Large intestine (tissue), 3 donors: Measurements from ENCODE around the gene PRSS33. TPM values are rescaled to one million over a fixed set of nuclear protein-coding genes. Genes with fewer than 3 reads are reported as not detected.
A peak's percentile ranks its signal among the peaks of the same experiment; 100 is the strongest.

Experiments used
- DNase-seq, 2 donors: peaks; one replicate each; pipeline versions ENCODE4 v3.0.0 to v3.0.0-alpha.2; 2013
- H3K27ac ChIP-seq: one replicate; pipeline ENCODE4 v1.5.1; 2013; ENCODE audit warnings: low read length
- H3K27me3 ChIP-seq: 2 replicates; pipeline ENCODE4 v1.6.1; 2013; ENCODE audit warnings: low read length; ENCODE audit not compliant: control insufficient read depth, insufficient read depth
- H3K36me3 ChIP-seq: 2 replicates; pipeline ENCODE4 v1.6.1; 2013; ENCODE audit warnings: low read length; ENCODE audit not compliant: control insufficient read depth, insufficient read depth
- H3K4me1 ChIP-seq: one replicate; pipeline ENCODE4 v1.6.1; 2013; ENCODE audit warnings: low read length; ENCODE audit not compliant: control insufficient read depth, insufficient read depth
- H3K4me3 ChIP-seq: one replicate; pipeline ENCODE4 v1.5.1; 2013; ENCODE audit warnings: low read length
- H3K9me3 ChIP-seq: one replicate; pipeline ENCODE4 v1.6.1; 2013; ENCODE audit warnings: mild to moderate bottlenecking, low read depth, low read length, moderate library complexity; ENCODE audit not compliant: control insufficient read depth
- WGBS: methylation state at CpG from one replicate; pipeline ENCODE4 v1.1.5; 2013; ENCODE audit warnings: low lambda C conversion rate; ENCODE audit not compliant: insufficient coverage; 5-methylcytosine and 5-hydroxymethylcytosine counted together
- polyA plus RNA-seq: library from polyadenylated mRNA; unstranded; fragments of 120-200 nt; gene quantifications from one replicate; pipeline ENCODE4 v1.2.1, GENCODE V29; 2013

Gene PRSS33
- polyA plus RNA-seq, 1 donor, result 0.13 TPM

DNA sequence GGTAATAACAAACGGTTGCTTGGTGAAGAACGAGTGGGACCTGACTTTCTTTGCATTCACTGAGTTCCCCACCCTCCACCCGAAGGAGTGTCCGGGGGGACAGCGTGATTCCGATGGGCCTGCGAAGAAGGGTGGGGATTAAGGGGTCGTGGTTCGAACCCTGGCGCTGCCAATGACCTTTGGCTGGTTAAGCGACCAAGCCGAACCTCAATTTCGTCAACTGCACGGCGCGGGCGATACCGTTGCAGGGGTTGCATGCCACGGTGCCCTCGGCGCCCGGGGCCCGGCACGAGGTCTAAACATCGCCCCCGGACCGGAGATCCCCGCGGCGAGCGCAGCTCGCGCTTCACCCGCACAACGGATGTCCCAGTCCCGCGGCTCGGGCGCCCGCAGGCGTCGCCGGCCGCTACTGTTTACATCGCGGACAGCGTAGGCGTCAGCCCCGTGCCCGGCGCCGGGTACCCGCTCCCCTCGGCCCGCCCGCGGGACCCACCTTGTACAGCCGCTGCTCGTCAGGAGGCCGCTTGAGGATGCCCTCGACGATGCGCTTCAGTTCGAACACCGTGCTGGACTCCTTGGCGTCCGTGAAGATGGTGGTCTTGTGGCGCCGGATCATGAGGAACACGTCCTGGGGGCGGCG lies 10.7 kb downstream of the PRSS33 start:
- Histone ChIP-seq H3K36me3 (peaks cover 33% of the 10 kb centered on the region), H3K27me3 (peaks cover under 1% of the 10 kb centered on the region), H3K27ac (no peak overlapping the region), H3K4me3 (peak overlapping the region; percentile 81), H3K4me1 (peaks cover 20% of the 10 kb centered on the region), H3K9me3 (no peaks in the 10 kb centered on the region)
- WGBS, result no CpG with 5 or more reads among the region's 72 CpGs
- DNase-seq, result peak; percentile 24 to 50

DNA sequence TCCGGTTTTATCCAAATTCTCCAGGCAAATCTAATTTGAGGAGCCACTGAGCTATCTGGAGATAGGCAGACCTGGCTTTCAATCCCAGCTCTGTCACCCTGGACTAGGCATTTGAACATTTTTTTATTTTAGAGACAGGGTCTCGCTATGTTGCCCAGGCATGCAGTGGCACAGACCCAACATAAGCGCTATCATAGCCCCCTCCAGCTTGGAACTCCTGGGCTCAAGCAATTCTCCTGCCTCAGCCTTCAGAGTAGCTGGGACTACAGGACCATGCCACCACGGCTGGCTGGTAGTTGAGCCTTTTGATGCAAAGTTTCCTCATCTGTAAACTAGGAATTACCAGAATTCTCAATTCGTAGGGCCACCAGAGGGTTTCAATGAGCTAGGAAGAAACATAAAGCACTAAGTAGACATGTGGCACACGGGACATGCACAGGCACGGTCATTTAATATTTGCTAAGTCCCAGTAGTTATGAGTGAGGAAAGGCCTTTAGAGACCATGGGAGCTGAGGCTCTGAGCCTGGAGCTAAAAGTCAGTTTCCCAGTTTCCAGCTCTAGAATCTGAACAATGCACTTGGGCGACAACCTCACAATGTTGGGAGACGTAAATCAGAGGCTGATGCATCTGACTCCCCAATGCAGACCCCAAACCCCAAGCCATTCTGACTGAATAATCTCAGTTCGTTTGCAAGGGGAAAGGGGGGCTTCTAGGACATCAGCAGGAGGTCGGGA lies 11.4 kb downstream of the PRSS33 start:
- 80% methylated on average over 1 of the region's 11 CpGs for WGBS
- Histone ChIP-seq H3K27ac (no peak overlapping the region), H3K4me3 (peak overlapping the region; percentile 81), H3K9me3 (no peaks in the 10 kb centered on the region), H3K36me3 (peaks cover 40% of the 10 kb centered on the region), H3K4me1 (peaks cover 20% of the 10 kb centered on the region), H3K27me3 (no peaks in the 10 kb centered on the region)
- DNase-seq, result no peak

DNA sequence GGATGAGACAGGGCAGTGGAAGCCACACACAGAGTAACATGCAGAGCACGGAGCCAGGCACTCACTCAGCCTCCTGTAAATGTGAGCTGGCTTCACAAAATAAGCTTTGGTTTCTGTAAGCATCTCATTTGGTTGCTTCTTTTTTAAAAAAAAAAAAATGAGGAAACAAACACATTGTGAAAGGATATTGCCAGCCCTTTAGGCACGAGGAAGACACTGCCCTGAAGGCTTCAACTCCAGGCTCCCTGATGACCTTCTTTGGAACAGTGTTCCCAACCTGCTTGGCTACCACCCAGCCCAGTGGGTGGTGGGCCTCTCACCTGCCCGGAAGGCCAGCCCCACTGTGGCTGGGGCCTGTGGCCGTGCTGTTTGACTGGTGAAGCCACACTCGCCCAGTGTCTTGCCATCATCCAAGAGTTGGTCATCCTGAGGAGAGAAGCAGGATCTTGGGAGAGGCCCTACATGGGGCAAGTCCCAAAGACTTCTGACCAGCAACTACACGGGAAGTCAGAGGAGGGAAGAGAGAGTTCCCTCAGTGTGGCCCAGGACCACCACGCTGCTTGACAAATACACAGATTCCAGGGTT lies 12.1 kb downstream of the PRSS33 start:
- H3K36me3 ChIP-seq, result peaks cover 47% of the 10 kb centered on the region
- peaks cover 20% of the 10 kb centered on the region for H3K4me1 ChIP-seq
- WGBS, result no CpG with 5 or more reads among the region's 7 CpGs
- H3K27ac ChIP-seq, result no peak overlapping the region
- H3K4me3 ChIP-seq, result no peak overlapping the region
- H3K27me3 ChIP-seq, result no peaks in the 10 kb centered on the region
- no peak for DNase-seq
- H3K9me3 ChIP-seq, result no peaks in the 10 kb centered on the region

DNA sequence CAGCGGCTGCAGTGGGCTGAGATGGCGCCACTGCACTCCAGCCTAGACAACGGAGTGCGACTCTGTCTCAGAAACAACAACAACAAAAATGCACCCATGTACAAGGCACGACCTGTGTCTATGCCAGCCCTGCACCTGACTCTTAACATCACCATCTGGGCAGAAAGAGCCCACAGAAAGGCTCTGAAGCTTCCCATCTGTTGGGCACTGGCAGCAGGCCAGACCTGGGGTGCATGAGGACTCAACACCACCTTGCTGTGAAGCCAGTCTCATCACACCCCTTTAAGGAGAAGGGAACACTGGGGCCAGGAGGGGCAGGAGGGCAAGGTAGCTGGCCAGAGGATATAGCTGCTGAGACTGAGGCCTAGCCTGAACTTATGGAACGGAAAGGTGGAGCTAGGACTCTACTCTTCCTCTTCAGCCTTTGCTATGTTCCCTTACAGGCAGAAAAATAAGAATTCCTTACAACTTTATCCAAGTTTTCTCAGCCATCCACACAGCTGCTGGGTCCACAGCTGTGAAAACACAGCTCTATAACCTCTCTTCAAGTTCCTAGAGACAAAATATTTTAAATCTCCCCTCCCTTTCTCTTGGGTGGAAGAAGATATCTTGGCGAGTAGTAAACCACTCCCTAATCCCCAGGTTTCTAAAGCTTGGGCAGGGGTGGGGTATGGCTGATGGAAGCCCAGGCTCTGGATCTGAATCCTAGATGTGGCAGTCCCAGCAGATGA lies 13.0 kb downstream of the PRSS33 start:
- Histone ChIP-seq H3K27ac (no peak overlapping the region), H3K36me3 (peaks cover 56% of the 10 kb centered on the region), H3K9me3 (no peaks in the 10 kb centered on the region)

DNA sequence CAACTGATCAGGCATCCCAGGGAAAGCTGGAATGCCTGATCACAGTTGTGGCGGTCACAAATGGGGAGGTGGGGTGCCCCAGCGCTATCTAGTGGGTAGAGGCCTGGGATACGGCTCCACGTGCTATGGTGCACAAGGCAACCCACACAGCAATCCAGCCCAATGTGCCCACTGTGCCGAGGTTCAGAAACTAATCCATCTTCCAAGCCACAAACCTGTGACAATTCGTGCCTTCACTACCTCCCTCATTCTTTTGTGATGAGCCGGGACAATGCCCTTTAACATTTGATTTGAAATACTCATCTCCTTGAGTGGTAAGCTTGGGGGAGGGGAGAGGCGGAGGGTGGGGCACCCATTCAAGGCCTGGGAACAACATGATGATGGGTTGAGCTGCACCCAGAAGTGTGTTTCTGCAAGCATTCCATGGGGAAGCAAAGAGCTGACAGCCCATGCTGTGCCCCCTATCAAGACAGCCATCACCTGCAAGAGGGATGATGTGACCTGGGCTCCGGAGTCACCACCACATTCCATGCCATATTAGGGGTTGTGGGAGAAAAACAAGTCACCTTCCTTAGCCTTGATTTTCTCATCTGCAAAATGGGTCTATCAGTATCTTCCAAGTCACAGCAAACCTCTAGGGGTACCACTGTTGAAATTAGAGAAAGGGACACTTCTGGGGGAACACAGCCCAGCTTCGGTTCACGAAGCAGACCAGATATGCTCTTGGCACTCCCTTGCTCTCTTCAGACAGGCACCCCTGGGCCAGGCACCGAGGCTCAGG lies 14.0 kb downstream of the PRSS33 start:
- Histone ChIP-seq H3K27ac (no peak overlapping the region), H3K9me3 (no peaks in the 10 kb centered on the region), H3K4me1 (peaks cover 12% of the 10 kb centered on the region), H3K4me3 (no peak overlapping the region), H3K36me3 (peaks cover 65% of the 10 kb centered on the region), H3K27me3 (no peaks in the 10 kb centered on the region)
- no CpG with 5 or more reads among the region's 12 CpGs for WGBS
- DNase-seq, result no peak

More for the DNA sequence above, 13.0 kb downstream of the PRSS33 start:
- no CpG with 5 or more reads among the region's 7 CpGs for WGBS
- Histone ChIP-seq H3K4me1 (peaks cover 20% of the 10 kb centered on the region), H3K4me3 (no peak overlapping the region), H3K27me3 (no peaks in the 10 kb centered on the region)
- no peak for DNase-seq

DNA sequence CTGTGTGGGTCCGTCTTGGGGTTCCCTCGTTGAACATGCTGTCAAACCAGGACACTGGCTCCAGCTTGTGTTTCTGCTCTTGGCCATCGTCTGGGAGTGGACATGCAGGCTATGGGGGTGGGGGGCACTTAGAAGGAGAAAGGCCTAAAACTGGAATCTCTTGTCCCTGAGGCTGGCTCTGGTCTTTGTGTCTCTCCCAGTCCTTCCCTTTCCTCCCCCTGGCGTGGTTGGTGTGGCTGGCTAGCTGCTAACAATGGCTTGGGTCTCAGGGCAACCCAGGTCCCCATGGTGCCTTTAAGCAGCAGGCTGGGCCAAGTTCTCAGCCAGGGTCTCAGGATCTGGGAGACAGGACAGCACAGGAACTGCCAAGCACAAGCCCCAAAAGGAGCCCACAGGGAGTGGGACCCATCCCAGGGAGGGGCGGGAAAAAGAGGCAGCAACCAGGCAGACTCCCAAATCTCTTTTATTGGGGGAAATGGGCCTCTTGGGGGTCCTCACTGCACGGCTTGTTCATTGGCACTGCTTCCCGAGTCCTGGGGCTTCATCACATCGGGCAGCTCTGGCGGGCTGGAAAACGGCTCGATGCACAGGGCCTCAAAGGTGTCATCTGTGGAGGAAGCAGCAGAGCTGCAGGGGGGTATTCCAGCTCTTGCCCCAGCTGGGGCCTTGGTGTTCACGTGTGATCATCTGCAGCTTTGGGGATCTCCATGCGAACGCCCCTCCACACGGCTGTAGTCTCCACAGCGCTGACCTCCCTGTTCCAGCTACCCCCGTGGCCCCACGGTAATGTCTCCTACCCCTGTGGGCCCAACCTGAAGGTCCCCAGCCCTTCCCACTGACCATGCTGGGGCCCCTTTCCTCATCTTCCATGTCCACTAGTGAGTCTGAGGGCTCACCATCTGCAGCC lies 15.6 kb downstream of the PRSS33 start:
- no peaks in the 10 kb centered on the region for H3K9me3 ChIP-seq
- WGBS, result no CpG with 5 or more reads among the region's 18 CpGs
- H3K4me3 ChIP-seq, result no peak overlapping the region
- H3K36me3 ChIP-seq, result peaks cover 82% of the 10 kb centered on the region
- no peak overlapping the region for H3K27ac ChIP-seq
- no peaks in the 10 kb centered on the region for H3K27me3 ChIP-seq
- DNase-seq, result no peak
- H3K4me1 ChIP-seq, result peaks cover 8% of the 10 kb centered on the region

DNA sequence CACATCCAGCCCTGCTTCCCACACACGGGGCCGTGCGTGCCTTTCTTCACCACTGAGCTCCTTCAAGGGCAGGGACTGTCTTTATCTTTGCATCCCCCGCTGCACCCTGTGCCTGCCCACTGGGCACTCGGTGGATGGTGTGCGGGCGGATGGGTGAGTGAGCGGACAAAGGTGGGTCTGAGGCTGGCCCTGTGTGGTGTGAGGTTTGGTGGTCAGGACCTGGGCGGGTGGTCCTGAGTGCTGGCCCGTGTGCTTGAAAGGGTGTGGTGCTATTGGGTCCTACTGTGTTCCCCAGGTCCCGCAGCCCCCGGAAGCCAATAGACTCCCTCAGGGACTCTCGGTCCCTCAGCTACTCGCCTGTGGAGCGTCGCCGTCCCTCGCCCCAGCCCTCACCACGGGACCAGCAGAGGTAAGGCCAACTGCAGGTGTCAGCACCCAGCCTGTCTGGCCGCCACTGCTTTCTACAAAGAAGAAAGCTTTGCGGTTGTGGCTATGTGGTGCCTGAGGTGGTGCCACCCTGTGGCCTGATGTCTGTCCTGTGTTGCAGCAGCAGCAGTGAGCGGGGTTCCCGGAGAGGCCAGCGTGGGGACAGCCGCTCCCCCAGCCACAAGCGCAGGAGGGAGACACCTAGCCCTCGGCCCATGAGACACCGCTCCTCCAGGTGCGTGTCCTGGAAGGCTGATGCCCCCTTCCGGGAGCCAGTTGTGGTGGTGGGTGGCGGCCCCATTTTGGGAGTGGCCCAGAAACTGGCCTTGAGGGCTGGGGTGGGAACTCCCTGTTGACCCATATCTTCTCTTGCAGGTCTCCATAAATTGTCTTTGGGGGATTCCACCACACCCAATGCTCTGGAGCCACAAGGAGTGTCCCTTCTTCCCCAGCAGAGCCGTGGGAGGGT lies 17.1 kb downstream of the PRSS33 start:
- no CpG with 5 or more reads among the region's 32 CpGs for WGBS
- Histone ChIP-seq H3K27me3 (no peaks in the 10 kb centered on the region), H3K36me3 (peaks cover 93% of the 10 kb centered on the region), H3K4me1 (no peaks in the 10 kb centered on the region), H3K4me3 (no peak overlapping the region), H3K27ac (no peak overlapping the region), H3K9me3 (peaks cover 12% of the 10 kb centered on the region)
- DNase-seq, result no peak

DNA sequence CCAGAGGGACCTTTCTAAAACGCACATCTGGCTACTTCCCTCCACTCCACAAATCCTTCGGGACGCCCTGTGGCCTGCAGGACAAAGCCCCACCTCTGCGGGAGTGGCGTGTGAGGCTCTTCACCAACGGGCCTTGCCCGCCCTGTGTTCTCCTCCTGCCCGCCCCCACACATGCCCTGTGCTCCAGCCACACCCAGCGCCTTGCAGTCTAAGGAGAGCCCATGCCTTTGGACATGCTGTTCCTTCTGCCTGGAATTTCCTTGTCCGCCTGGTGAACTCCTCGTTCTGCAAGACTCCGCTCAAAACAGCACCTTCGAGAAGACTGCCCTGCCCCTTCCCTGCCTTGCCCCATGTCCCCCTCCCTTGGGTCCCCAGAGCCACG lies 17.7 kb downstream of the PRSS33 start:
- Histone ChIP-seq H3K4me1 (no peaks in the 10 kb centered on the region), H3K27me3 (no peaks in the 10 kb centered on the region), H3K4me3 (no peak overlapping the region), H3K27ac (no peak overlapping the region), H3K9me3 (peaks cover 15% of the 10 kb centered on the region), H3K36me3 (peaks cover 93% of the 10 kb centered on the region)
- WGBS, result no CpG with 5 or more reads among the region's 14 CpGs
- no peak for DNase-seq
